GM18520 (cell line): ENCODE results near the gene DMD.
"Not testable (repeated sequence)": the region's sequence is repeated elsewhere in the genome, so short reads cannot be mapped to it uniquely, and the experiment has no call there.

Experiments
- ATAC-seq: cut with Tn5 transposase; IDR thresholded peaks from one replicate; pipeline ENCODE4 v1.9.1; 2021; ENCODE audit not compliant: unreplicated experiment

DMD gene

GRCh38 chrX:32289356-32289755 lies 922.0 kb downstream of the DMD start:
- ATAC-seq = no peak

GRCh38 chrX:32281853-32282252 lies 929.5 kb downstream of the DMD start:
- no peak for ATAC-seq

GRCh38 chrX:32280921-32281320 lies 930.4 kb downstream of the DMD start:
- no peak for ATAC-seq

- ATAC-seq = no peak
Measured at GRCh38 chrX:32280489-32280888, 930.9 kb downstream of the DMD start.

GRCh38 chrX:32276153-32276552 lies 935.2 kb downstream of the DMD start:
- no peak for ATAC-seq

- ATAC-seq = no peak
Measured at GRCh38 chrX:32269866-32270265, 941.5 kb downstream of the DMD start.

- ATAC-seq = no peak
Measured at GRCh38 chrX:32268207-32268606, 943.1 kb downstream of the DMD start.

- no peak for ATAC-seq
Measured at GRCh38 chrX:32267796-32268195, 943.6 kb downstream of the DMD start.

GRCh38 chrX:32246675-32247074 lies 964.7 kb downstream of the DMD start:
- not testable (repeated sequence) for ATAC-seq

- ATAC-seq = no peak
Measured at GRCh38 chrX:32195611-32196010, 1015.7 kb downstream of the DMD start.

GRCh38 chrX:32191316-32191715 lies 1020.0 kb downstream of the DMD start:
- ATAC-seq = no peak

GRCh38 chrX:32185160-32185559 lies 1026.2 kb downstream of the DMD start:
- ATAC-seq = no peak

- ATAC-seq = no peak
Measured at GRCh38 chrX:32183066-32183465, 1028.3 kb downstream of the DMD start.

- no peak for ATAC-seq
Measured at GRCh38 chrX:32176510-32176909, 1034.8 kb downstream of the DMD start.

GRCh38 chrX:32170481-32170880 lies 1040.9 kb downstream of the DMD start:
- no peak for ATAC-seq

- no peak for ATAC-seq
Measured at GRCh38 chrX:32155044-32155638, 1056.2 kb downstream of the DMD start.

- no peak for ATAC-seq
Measured at GRCh38 chrX:32153585-32153984, 1057.8 kb downstream of the DMD start.

GRCh38 chrX:32150141-32150540 lies 1061.2 kb downstream of the DMD start:
- ATAC-seq = no peak

- no peak for ATAC-seq
Measured at GRCh38 chrX:32141841-32142240, 1069.5 kb downstream of the DMD start.

- ATAC-seq = no peak
Measured at GRCh38 chrX:32139476-32139875, 1071.9 kb downstream of the DMD start.

- ATAC-seq = no peak
Measured at GRCh38 chrX:32137525-32137924, 1073.8 kb downstream of the DMD start.

GRCh38 chrX:32126997-32127396 lies 1084.4 kb downstream of the DMD start:
- no peak for ATAC-seq

GRCh38 chrX:32118832-32119231 lies 1092.5 kb downstream of the DMD start:
- ATAC-seq = no peak
